Trophoblast cell (in vitro differentiated cells and primary cell): ENCODE data around the gene RPTOR.

Source experiments
- DNase-seq, 2 donors: peaks; one replicate each; pipeline ENCODE4 v3.0.0-alpha.2; 2016
- H2AFZ ChIP-seq: 2 replicates; pipeline ENCODE4 v1.6.1; 2013; ENCODE audit warnings: low read length, moderate library complexity, mild to moderate bottlenecking; ENCODE audit not compliant: insufficient read depth, poor library complexity
- H2AK5ac ChIP-seq: 2 replicates; pipeline ENCODE4 v1.6.1; 2013; ENCODE audit warnings: mild to moderate bottlenecking, low read length
- H2BK120ac ChIP-seq: 2 replicates; pipeline ENCODE4 v1.6.1; 2013; ENCODE audit warnings: low read length, mild to moderate bottlenecking, moderate library complexity; ENCODE audit not compliant: insufficient read depth, poor library complexity
- H2BK12ac ChIP-seq: 2 replicates; pipeline ENCODE4 v1.6.1; 2013; ENCODE audit warnings: mild to moderate bottlenecking, low read length, moderate library complexity
- H2BK5ac ChIP-seq: 2 replicates; pipeline ENCODE4 v1.6.1; 2013; ENCODE audit warnings: low read length, low read depth, moderate library complexity, mild to moderate bottlenecking; ENCODE audit not compliant: poor library complexity
- H3K14ac ChIP-seq: 2 replicates; pipeline ENCODE4 v1.6.1; 2013; ENCODE audit warnings: mild to moderate bottlenecking, low read length
- H3K18ac ChIP-seq: 2 replicates; pipeline ENCODE4 v1.6.1; 2013; ENCODE audit warnings: mild to moderate bottlenecking, low read length
- H3K23ac ChIP-seq: 2 replicates; pipeline ENCODE4 v1.6.1; 2013; ENCODE audit warnings: low read length
- H3K27ac ChIP-seq: 2 replicates; pipeline ENCODE4 v1.5.1; 2013; ENCODE audit warnings: low read depth, mild to moderate bottlenecking, inconsistent platforms, low read length, moderate library complexity
- H3K27me3 ChIP-seq: 2 replicates; pipeline ENCODE4 v1.6.1; 2013; ENCODE audit warnings: inconsistent platforms, mild to moderate bottlenecking, low read length, moderate library complexity; ENCODE audit not compliant: insufficient read depth
- H3K36me3 ChIP-seq, 2 experiments: 1 replicate in 1 of 2; 2 replicates in 1 of 2; pipeline ENCODE4 v1.6.1; 2013; ENCODE audit warnings: low read length in 2 of 2, mild to moderate bottlenecking in 2 of 2, moderate library complexity in 1 of 2; ENCODE audit not compliant: insufficient read depth in 2 of 2, control insufficient read depth in 1 of 2
- H3K4ac ChIP-seq: 2 replicates; pipeline ENCODE4 v1.6.1; 2013; ENCODE audit warnings: low read depth, mild to moderate bottlenecking, low read length, moderate library complexity
- H3K4me1 ChIP-seq, 2 experiments: 1 replicate in 1 of 2; 2 replicates in 1 of 2; pipeline ENCODE4 v1.6.1; 2013; ENCODE audit warnings: low read length in 2 of 2, mild to moderate bottlenecking in 2 of 2, moderate library complexity in 1 of 2; ENCODE audit not compliant: insufficient read depth in 2 of 2, control insufficient read depth in 1 of 2
- H3K4me2 ChIP-seq: 2 replicates; pipeline ENCODE4 v1.6.1; 2013; ENCODE audit warnings: inconsistent platforms, mild to moderate bottlenecking, low read length, moderate library complexity
- H3K4me3 ChIP-seq: 2 replicates; pipeline ENCODE4 v1.5.1; 2013; ENCODE audit warnings: mild to moderate bottlenecking, low read depth, low read length, inconsistent platforms
- H3K79me1 ChIP-seq: one replicate; pipeline ENCODE4 v1.6.1; 2013; ENCODE audit warnings: low read length
- H3K79me2 ChIP-seq: 2 replicates; pipeline ENCODE4 v1.6.1; 2013; ENCODE audit warnings: low read length, mild to moderate bottlenecking; ENCODE audit not compliant: control insufficient read depth, insufficient read depth, poor library complexity
- H3K9ac ChIP-seq: 2 replicates; pipeline ENCODE4 v1.6.1; 2013; ENCODE audit warnings: mild to moderate bottlenecking, low read length
- H3K9me3 ChIP-seq: 2 replicates; pipeline ENCODE4 v1.6.1; 2013; ENCODE audit warnings: low read depth, mild to moderate bottlenecking, control low read depth, inconsistent platforms, low read length; ENCODE audit not compliant: insufficient read depth
- H4K12ac ChIP-seq: 2 replicates; pipeline ENCODE4 v1.6.1; 2013; ENCODE audit warnings: low read depth, mild to moderate bottlenecking, low read length, moderate library complexity
- H4K8ac ChIP-seq: 2 replicates; pipeline ENCODE4 v1.6.1; 2013; ENCODE audit warnings: low read depth, mild to moderate bottlenecking, low read length, moderate library complexity
- H4K91ac ChIP-seq: one replicate; pipeline ENCODE4 v1.6.1; 2013; ENCODE audit warnings: low read depth, mild to moderate bottlenecking, low read length, moderate library complexity
- WGBS: extraction: QIAGEN DNeasy Blood & Tissue Kit; methylation state at CpG from one replicate; pipeline ENCODE4 v1.1.7; 2013; ENCODE audit warnings: missing lambda C conversion rate; ENCODE audit not compliant: insufficient read length, insufficient coverage; ENCODE audit errors: extremely low coverage; 5-methylcytosine and 5-hydroxymethylcytosine counted together

RPTOR gene

GRCh38 chr17:80832266-80832676 is 287.6 kb downstream of the RPTOR start:
- no CpG with 5 or more reads among the region's 12 CpGs for WGBS
- Histone ChIP-seq H3K27me3 (no peaks in the 10 kb centered on the region), H4K91ac (peak overlapping the region; percentile 28), H3K79me2 (no peaks in the 10 kb centered on the region), H2AK5ac (peak overlapping the region; percentile 51), H2BK120ac (peak overlapping the region; percentile 2), H3K9ac (no peak overlapping the region), H4K12ac (no peak overlapping the region), H3K14ac (peak overlapping the region; percentile 47), H3K79me1 (peaks cover 3% of the 10 kb centered on the region), H2BK5ac (no peak overlapping the region), H2AFZ (no peak overlapping the region), H3K4me2 (no peak overlapping the region), H3K9me3 (peaks cover 2% of the 10 kb centered on the region), H3K18ac (no peak overlapping the region), H3K23ac (no peak overlapping the region), H3K4ac (no peak overlapping the region), H3K36me3 (peaks cover 0 to under 1% of the 10 kb centered on the region in 2 experiments), H3K4me1 (peaks cover 4 to 15% of the 10 kb centered on the region in 2 experiments), H2BK12ac (peak overlapping the region; percentile 5), H3K27ac (no peak overlapping the region), H3K4me3 (no peak overlapping the region), H4K8ac (peak overlapping the region; percentile 25)
- DNase-seq: peak in 1 of 2 donors; percentile 4

DNA sequence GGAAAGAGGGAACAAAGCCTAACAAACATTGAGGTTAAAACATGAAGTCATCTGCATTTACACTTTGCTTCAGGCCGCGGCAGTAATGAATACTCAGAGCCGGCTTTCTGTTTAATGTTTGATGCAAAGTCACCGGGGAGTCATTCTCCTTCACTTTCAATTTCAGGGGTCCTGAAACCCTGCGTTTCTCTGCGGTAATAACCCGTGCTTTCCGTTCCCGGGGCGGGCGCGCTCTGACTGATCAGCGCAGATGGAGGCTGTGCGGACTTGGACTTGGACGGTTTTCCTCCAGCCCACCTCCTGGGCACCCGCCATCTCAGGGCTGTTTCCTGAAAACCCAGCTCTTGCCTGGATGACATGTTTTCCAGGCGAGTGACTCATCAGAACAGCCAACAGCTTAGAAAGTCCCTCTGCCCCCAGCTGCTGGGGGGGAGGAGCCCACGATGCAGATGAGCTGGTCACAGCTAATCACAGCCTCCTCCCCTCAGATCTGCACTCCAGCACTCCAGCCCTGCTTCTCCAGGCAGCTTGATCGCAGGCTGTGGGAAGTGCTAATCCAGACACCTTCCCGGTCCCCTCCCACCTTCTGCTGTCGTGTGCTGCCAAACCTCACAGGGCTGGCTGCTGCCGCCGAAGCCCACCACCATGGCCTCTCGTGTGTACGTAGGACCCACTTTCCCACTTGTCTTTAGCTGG is 288.4 kb downstream of the RPTOR start:
- Histone ChIP-seq H4K91ac (peak overlapping the region; percentile 6), H3K79me1 (peaks cover 3% of the 10 kb centered on the region), H2AK5ac (no peak overlapping the region), H3K79me2 (no peaks in the 10 kb centered on the region), H2BK12ac (no peak overlapping the region), H2BK120ac (peak overlapping the region; percentile 27), H3K27me3 (no peaks in the 10 kb centered on the region), H4K12ac (no peak overlapping the region), H3K18ac (no peak overlapping the region), H2AFZ (no peak overlapping the region), H3K36me3 (peaks cover 0 to 4% of the 10 kb centered on the region in 2 experiments), H4K8ac (peak overlapping the region; percentile 29), H3K9ac (no peak overlapping the region), H3K4me2 (peak overlapping the region; percentile 63), H3K23ac (no peak overlapping the region), H3K14ac (no peak overlapping the region), H3K27ac (peak overlapping the region; percentile 44), H3K9me3 (peaks cover 2% of the 10 kb centered on the region), H3K4ac (no peak overlapping the region), H2BK5ac (no peak overlapping the region), H3K4me1 (peaks cover 4 to 7% of the 10 kb centered on the region in 2 experiments), H3K4me3 (no peak overlapping the region)
- peak; percentile 89 to 90 for DNase-seq
- no CpG with 5 or more reads among the region's 25 CpGs for WGBS

DNA sequence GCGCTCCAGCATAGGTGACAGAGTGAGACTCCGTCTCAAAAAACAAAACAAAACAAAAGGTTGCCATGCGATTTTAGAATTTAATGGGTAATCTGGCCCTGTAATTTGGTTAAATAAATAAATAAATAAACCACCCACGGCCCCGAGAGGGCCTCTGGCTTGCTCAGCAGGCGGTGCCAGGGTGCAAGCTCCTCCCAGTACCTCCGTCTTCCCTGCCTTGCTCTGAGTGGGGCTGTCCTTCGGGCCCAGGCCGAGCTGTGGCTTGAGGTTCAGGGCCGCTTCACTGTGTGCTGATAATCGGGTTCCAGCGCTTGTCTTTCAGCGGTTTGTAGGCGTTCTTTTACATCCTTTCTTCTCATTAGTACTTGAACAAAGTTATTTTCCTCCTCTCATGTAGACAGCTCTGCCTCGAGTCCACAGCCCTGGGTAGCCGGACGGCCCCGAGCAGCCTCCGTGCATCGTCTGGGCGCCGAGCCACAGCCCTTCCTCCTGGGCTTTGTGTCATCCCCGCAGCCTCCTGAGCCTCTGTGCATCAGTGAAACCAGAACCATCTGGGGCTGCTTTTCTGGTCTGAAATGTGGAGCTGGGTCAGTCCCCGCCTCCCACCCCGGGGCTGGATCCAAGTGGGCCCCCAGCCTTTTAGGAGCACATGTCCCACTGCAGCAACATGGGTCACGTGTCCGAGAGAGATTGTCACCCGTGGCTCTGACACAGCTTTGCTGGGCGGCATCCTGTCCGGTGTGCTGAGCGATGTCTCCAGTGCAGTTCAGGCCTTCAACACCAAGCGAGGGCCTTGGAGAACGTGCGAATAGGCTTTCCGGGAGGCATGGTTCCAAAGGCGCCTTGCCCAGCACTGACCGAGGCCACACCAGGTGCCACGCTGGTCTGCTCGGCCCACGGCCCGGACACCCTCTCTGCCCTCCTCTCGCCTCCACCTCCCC is 289.6 kb downstream of the RPTOR start:
- H3K9me3 ChIP-seq: peaks cover 2% of the 10 kb centered on the region
- no peak overlapping the region for H3K18ac ChIP-seq
- no peak overlapping the region for H3K23ac ChIP-seq
- H3K79me1 ChIP-seq: peaks cover 3% of the 10 kb centered on the region
- no peak overlapping the region for H2BK120ac ChIP-seq
- no peak overlapping the region for H3K14ac ChIP-seq
- no peak overlapping the region for H3K4me3 ChIP-seq
- H3K4ac ChIP-seq: no peak overlapping the region
- peak overlapping the region; percentile 42 for H2BK12ac ChIP-seq
- WGBS: no CpG with 5 or more reads among the region's 42 CpGs
- H3K27me3 ChIP-seq: no peaks in the 10 kb centered on the region
- H3K4me1 ChIP-seq: peaks cover 4 to 7% of the 10 kb centered on the region in 2 experiments
- H3K4me2 ChIP-seq: no peak overlapping the region
- no peak overlapping the region for H3K9ac ChIP-seq
- H2BK5ac ChIP-seq: no peak overlapping the region
- no peak for DNase-seq
- peak overlapping the region; percentile 46 for H4K12ac ChIP-seq
- H4K91ac ChIP-seq: peak overlapping the region; percentile 29
- H2AK5ac ChIP-seq: peak overlapping the region; percentile 65
- H3K79me2 ChIP-seq: no peaks in the 10 kb centered on the region
- H3K36me3 ChIP-seq: peaks cover 3 to 4% of the 10 kb centered on the region in 2 experiments
- H3K27ac ChIP-seq: no peak overlapping the region
- no peak overlapping the region for H4K8ac ChIP-seq
- H2AFZ ChIP-seq: no peak overlapping the region

- Histone ChIP-seq H3K9me3 (peaks cover 2% of the 10 kb centered on the region), H3K27ac (no peak overlapping the region), H3K23ac (no peak overlapping the region), H4K8ac (no peak overlapping the region), H3K36me3 (peaks cover 3 to 4% of the 10 kb centered on the region in 2 experiments), H3K79me2 (no peaks in the 10 kb centered on the region), H3K4ac (no peak overlapping the region), H3K4me3 (no peak overlapping the region), H2BK12ac (no peak overlapping the region), H2AFZ (no peak overlapping the region), H2BK120ac (no peak overlapping the region), H3K27me3 (no peaks in the 10 kb centered on the region), H3K79me1 (peaks cover 3% of the 10 kb centered on the region), H2BK5ac (no peak overlapping the region), H3K4me2 (no peak overlapping the region), H3K9ac (no peak overlapping the region), H3K18ac (no peak overlapping the region), H3K14ac (no peak overlapping the region), H4K12ac (peak overlapping the region; percentile 46), H2AK5ac (no peak overlapping the region), H3K4me1 (peaks cover 4 to 7% of the 10 kb centered on the region in 2 experiments), H4K91ac (no peak overlapping the region)
- no peak for DNase-seq
- no CpG with 5 or more reads among the region's 2 CpGs for WGBS
Measured at GRCh38 chr17:80834893-80835275, 290.2 kb downstream of the RPTOR start.
